GM23248 (cell line): ENCODE measurements around the gene PDLIM5.
"Not testable (repeated sequence)": the region's sequence is repeated elsewhere in the genome, so short reads cannot be mapped to it uniquely, and the experiment has no call there.

Experiments
- EZH2 ChIP-seq: fragments of 200-600 bp; sonication (generic); IDR thresholded peaks from 2 replicates; pipeline ENCODE4 v1.6.1; 2018; ENCODE audit warnings: antibody characterized with exemption, mild to moderate bottlenecking; ENCODE audit not compliant: insufficient read depth, poor library complexity, severe bottlenecking
- EZH2phosphoT487 ChIP-seq: fragments of 200-600 bp; sonication (generic); IDR thresholded peaks from 2 replicates; pipeline ENCODE4 v1.6.1; 2018; ENCODE audit warnings: antibody characterized with exemption, moderate library complexity, mild to moderate bottlenecking, low read depth; ENCODE audit not compliant: insufficient read depth

- not testable (repeated sequence) for TF ChIP-seq EZH2, EZH2phosphoT487
Measured at GRCh38 chr4:94556047-94556446, 104.3 kb downstream of the PDLIM5 start.
